ENCODE data around the gene SHOC2.

DNA sequence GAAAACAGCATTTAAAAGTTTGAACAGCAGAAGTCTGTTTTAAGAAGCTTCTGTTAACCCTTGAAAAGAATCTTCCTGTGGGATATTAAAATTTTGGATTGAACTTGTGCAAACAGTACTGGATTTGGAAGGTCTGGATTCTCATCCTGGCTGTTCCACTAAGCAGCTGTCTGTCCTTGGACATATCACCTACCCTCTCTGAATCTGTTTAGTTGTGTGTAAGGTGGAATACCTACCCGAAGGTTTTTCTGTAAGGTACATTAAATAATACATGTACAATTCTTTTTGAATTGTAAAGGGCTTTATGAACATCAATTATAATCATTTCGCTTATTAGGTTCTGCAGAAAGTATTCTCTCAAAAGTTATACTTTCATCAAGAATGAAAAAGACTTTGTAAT is 45.5 kb upstream of the SHOC2 start:
- TF ChIP-seq, protein P1, sequence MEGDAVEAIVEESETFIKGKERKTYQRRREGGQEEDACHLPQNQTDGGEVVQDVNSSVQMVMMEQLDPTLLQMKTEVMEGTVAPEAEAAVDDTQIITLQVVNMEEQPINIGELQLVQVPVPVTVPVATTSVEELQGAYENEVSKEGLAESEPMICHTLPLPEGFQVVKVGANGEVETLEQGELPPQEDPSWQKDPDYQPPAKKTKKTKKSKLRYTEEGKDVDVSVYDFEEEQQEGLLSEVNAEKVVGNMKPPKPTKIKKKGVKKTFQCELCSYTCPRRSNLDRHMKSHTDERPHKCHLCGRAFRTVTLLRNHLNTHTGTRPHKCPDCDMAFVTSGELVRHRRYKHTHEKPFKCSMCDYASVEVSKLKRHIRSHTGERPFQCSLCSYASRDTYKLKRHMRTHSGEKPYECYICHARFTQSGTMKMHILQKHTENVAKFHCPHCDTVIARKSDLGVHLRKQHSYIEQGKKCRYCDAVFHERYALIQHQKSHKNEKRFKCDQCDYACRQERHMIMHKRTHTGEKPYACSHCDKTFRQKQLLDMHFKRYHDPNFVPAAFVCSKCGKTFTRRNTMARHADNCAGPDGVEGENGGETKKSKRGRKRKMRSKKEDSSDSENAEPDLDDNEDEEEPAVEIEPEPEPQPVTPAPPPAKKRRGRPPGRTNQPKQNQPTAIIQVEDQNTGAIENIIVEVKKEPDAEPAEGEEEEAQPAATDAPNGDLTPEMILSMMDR (IDR thresholded peaks at IDR 0.05), result no peak
- no peak for TF ChIP-seq POLR2A (IDR thresholded peaks at IDR 0.05)

Measured in Peyer's patch (tissue), 4 donors.